ENCODE results near the gene C11orf21. TPM values are rescaled to one million over a fixed set of nuclear protein-coding genes. Genes with fewer than 3 reads are reported as not detected.
A peak's percentile ranks its signal among the peaks of the same experiment; 100 is the strongest.
"Not testable (repeated sequence)": the region's sequence is repeated elsewhere in the genome, so short reads cannot be mapped to it uniquely, and the experiment has no call there.

C11orf21 gene
- total and polyA plus RNA-seq, 2 experiments from 2014 or later: 0.17 to 0.68 TPM

GRCh38 chr11:2290351-2290841, 11.3 kb downstream of the C11orf21 start:
- Histone ChIP-seq H3K36me3 (replicated peaks; ENCODE audit: insufficient read depth, low read depth) (no peaks in the 10 kb centered on the region), H3K4me2 (no peak overlapping the region), H4K20me1 (ENCODE audit: insufficient read depth, poor library complexity, severe bottlenecking) (no peaks in the 10 kb centered on the region), H3K4me3 (no peak overlapping the region), H3K4me1 (ENCODE audit: insufficient read depth) (no peaks in the 10 kb centered on the region), H3K9me3 (ENCODE audit: low read depth) (no peaks in the 10 kb centered on the region), H3K27ac (no peak overlapping the region), H2AFZ (no peak overlapping the region), H3K9me2 (replicated peaks; ENCODE audit: insufficient read depth) (no peaks in the 10 kb centered on the region), H3K27me3 (peaks cover 5% of the 10 kb centered on the region), H3K79me2 (no peaks in the 10 kb centered on the region)
- no peak for DNase-seq (ENCODE audit: low spot score)
- TF ChIP-seq CTCF (IDR thresholded peaks at IDR 0.05; ENCODE audit: poor library complexity): no peak
- no peak for TF ChIP-seq EZH2phosphoT487 (IDR thresholded peaks at IDR 0.05; ENCODE audit: low read depth, severe bottlenecking, unreplicated experiment)
- no peak for TF ChIP-seq EZH2 (IDR thresholded peaks at IDR 0.05; ENCODE audit: borderline replicate concordance)
- WGBS (ENCODE audit: low lambda C conversion rate, missing lambda C conversion rate): 64% methylated on average over 10 of the region's 10 CpGs

GRCh38 chr11:2289859-2290258, 11.9 kb downstream of the C11orf21 start:
- Histone ChIP-seq H3K9me3 (ENCODE audit: low read depth) (no peaks in the 10 kb centered on the region), H3K4me1 (ENCODE audit: insufficient read depth) (no peaks in the 10 kb centered on the region), H3K27ac (no peak overlapping the region), H3K4me2 (no peak overlapping the region), H3K4me3 (no peak overlapping the region), H3K36me3 (replicated peaks; ENCODE audit: insufficient read depth, low read depth) (no peaks in the 10 kb centered on the region), H3K9me2 (replicated peaks; ENCODE audit: insufficient read depth) (no peaks in the 10 kb centered on the region), H4K20me1 (ENCODE audit: insufficient read depth, poor library complexity, severe bottlenecking) (no peaks in the 10 kb centered on the region), H3K27me3 (peaks cover 5% of the 10 kb centered on the region), H2AFZ (no peak overlapping the region), H3K79me2 (no peaks in the 10 kb centered on the region)
- 79% methylated on average over 10 of the region's 10 CpGs for WGBS (ENCODE audit: low lambda C conversion rate, missing lambda C conversion rate)
- TF ChIP-seq CTCF (IDR thresholded peaks at IDR 0.05; ENCODE audit: poor library complexity) (no peak), EZH2phosphoT487 (IDR thresholded peaks at IDR 0.05; ENCODE audit: low read depth, severe bottlenecking, unreplicated experiment) (no peak), EZH2 (IDR thresholded peaks at IDR 0.05; ENCODE audit: borderline replicate concordance) (no peak)
- DNase-seq (ENCODE audit: low spot score): no peak

- H3K9me3 ChIP-seq (ENCODE audit: low read depth): no peaks in the 10 kb centered on the region
- no peak overlapping the region for H3K27ac ChIP-seq
- no peak overlapping the region for H3K4me2 ChIP-seq
- H2AFZ ChIP-seq: no peak overlapping the region
- peaks cover 5% of the 10 kb centered on the region for H3K27me3 ChIP-seq
- no peak overlapping the region for H3K4me3 ChIP-seq
- no peaks in the 10 kb centered on the region for H3K79me2 ChIP-seq
- no peaks in the 10 kb centered on the region for H3K9me2 ChIP-seq (replicated peaks; ENCODE audit: insufficient read depth)
- no peak for DNase-seq (ENCODE audit: low spot score)
- no peaks in the 10 kb centered on the region for H3K4me1 ChIP-seq (ENCODE audit: insufficient read depth)
- H3K36me3 ChIP-seq (replicated peaks; ENCODE audit: insufficient read depth, low read depth): no peaks in the 10 kb centered on the region
- WGBS (ENCODE audit: low lambda C conversion rate, missing lambda C conversion rate): 79% methylated on average over 6 of the region's 6 CpGs
- no peaks in the 10 kb centered on the region for H4K20me1 ChIP-seq (ENCODE audit: insufficient read depth, poor library complexity, severe bottlenecking)
- TF ChIP-seq EZH2phosphoT487 (IDR thresholded peaks at IDR 0.05; ENCODE audit: low read depth, severe bottlenecking, unreplicated experiment) (no peak), EZH2 (IDR thresholded peaks at IDR 0.05; ENCODE audit: borderline replicate concordance) (no peak), CTCF (IDR thresholded peaks at IDR 0.05; ENCODE audit: poor library complexity) (no peak)
Measured at GRCh38 chr11:2289350-2289749, 12.4 kb downstream of the C11orf21 start.

- Histone ChIP-seq H3K9me3 (ENCODE audit: low read depth) (peaks cover 7% of the 10 kb centered on the region), H3K27me3 (peaks cover 5% of the 10 kb centered on the region), H3K4me2 (peak overlapping the region; percentile 29), H3K27ac (peak overlapping the region; percentile 46), H3K9me2 (replicated peaks; ENCODE audit: insufficient read depth) (no peaks in the 10 kb centered on the region), H3K36me3 (replicated peaks; ENCODE audit: insufficient read depth, low read depth) (no peaks in the 10 kb centered on the region), H2AFZ (no peak overlapping the region), H3K79me2 (no peaks in the 10 kb centered on the region), H3K4me3 (no peak overlapping the region), H3K4me1 (ENCODE audit: insufficient read depth) (no peaks in the 10 kb centered on the region), H4K20me1 (ENCODE audit: insufficient read depth, poor library complexity, severe bottlenecking) (no peaks in the 10 kb centered on the region)
- WGBS (ENCODE audit: low lambda C conversion rate, missing lambda C conversion rate): 65% methylated on average over 16 of the region's 16 CpGs
- no peak for DNase-seq (ENCODE audit: low spot score)
- no peak for TF ChIP-seq EZH2 (IDR thresholded peaks at IDR 0.05; ENCODE audit: borderline replicate concordance)
- no peak for TF ChIP-seq EZH2phosphoT487 (IDR thresholded peaks at IDR 0.05; ENCODE audit: low read depth, severe bottlenecking, unreplicated experiment)
- TF ChIP-seq CTCF (IDR thresholded peaks at IDR 0.05; ENCODE audit: poor library complexity): no peak
Measured at GRCh38 chr11:2287091-2287490, 14.6 kb downstream of the C11orf21 start.

GRCh38 chr11:2286350-2286749, 15.4 kb downstream of the C11orf21 start:
- H3K27ac ChIP-seq; H3K4me3 ChIP-seq; H3K79me2 ChIP-seq; H3K4me2 ChIP-seq; H4K20me1 ChIP-seq (ENCODE audit: insufficient read depth, poor library complexity, severe bottlenecking); H3K27me3 ChIP-seq; H3K36me3 ChIP-seq (replicated peaks; ENCODE audit: insufficient read depth, low read depth); H3K4me1 ChIP-seq (ENCODE audit: insufficient read depth); H2AFZ ChIP-seq; H3K9me2 ChIP-seq (replicated peaks; ENCODE audit: insufficient read depth); DNase-seq (ENCODE audit: low spot score): not testable (repeated sequence)
- whole genome bisulfite sequencing (ENCODE audit: low lambda C conversion rate, missing lambda C conversion rate): 95% methylated on average over 11 of the region's 13 CpGs
- H3K9me3 ChIP-seq (ENCODE audit: low read depth): peaks cover 11% of the 10 kb centered on the region

All from hepatocyte (in vitro differentiated cells).